Cardiac muscle cell (in vitro differentiated cells and primary cell): ENCODE data around the gene SOX6. TPM values are rescaled to one million over a fixed set of nuclear protein-coding genes. Genes with fewer than 3 reads are reported as not detected.

Experiments
- DNase-seq, 2 donors: peaks; one replicate each; pipeline versions ENCODE4 v3.0.0 to v3.0.0-alpha.2; 2010 to 2017; ENCODE audit warnings: low read depth in 1 of 2, low spot score in 1 of 2
- H3K27ac ChIP-seq: fragments of 200-600 bp; sonication (generic); 2 replicates; pipeline ENCODE4 v1.5.1; 2016
- H3K27me3 ChIP-seq: fragments of 200-600 bp; sonication (generic); 2 replicates; pipeline ENCODE4 v1.6.0; 2016; ENCODE audit warnings: control low read depth
- H3K36me3 ChIP-seq: fragments of 200-600 bp; sonication (generic); 2 replicates; pipeline ENCODE4 v1.5.1; 2016; ENCODE audit warnings: control low read depth
- H3K4me1 ChIP-seq: fragments of 200-600 bp; sonication (generic); 2 replicates; pipeline ENCODE4 v1.8.1; 2017; ENCODE audit warnings: low read depth, mild to moderate bottlenecking, mixed run types
- H3K4me3 ChIP-seq: fragments of 200-600 bp; sonication (generic); 2 replicates; pipeline ENCODE4 v1.5.1; 2016; ENCODE audit warnings: mild to moderate bottlenecking
- H3K9me3 ChIP-seq: fragments of 200-600 bp; sonication (generic); 2 replicates; pipeline ENCODE4 v1.5.1; 2017; ENCODE audit warnings: low read depth, mild to moderate bottlenecking, control low read depth
- CTCF ChIP-seq: IDR thresholded peaks from 2 replicates; pipeline ENCODE4 v1.5.1; 2012; ENCODE audit warnings: low read depth, mild to moderate bottlenecking, low read length
- polyA plus RNA-seq: library from polyadenylated mRNA; unstranded; fragments of >200 nt; fragmentation: Nextera tagmentation; extraction: Ambion mirVana; gene quantifications from 2 replicates; pipeline ENCODE4 v1.2.1, GENCODE V29; 2016
- total RNA-seq: library from RNA; depleted of rRNA; stranded (reverse); fragments of >200 nt; gene quantifications from 2 replicates; pipeline ENCODE4 v1.2.3, GENCODE V29; 2016

Gene SOX6
- total and polyA plus RNA-seq, 2 experiments from 2014 or later, result 7.0 to 9.6 TPM

- Histone ChIP-seq H3K9me3 (no peaks in the 10 kb centered on the region), H3K27ac (no peak overlapping the region), H3K27me3 (peaks cover 4% of the 10 kb centered on the region), H3K4me3 (no peak overlapping the region), H3K4me1 (no peaks in the 10 kb centered on the region), H3K36me3 (no peaks in the 10 kb centered on the region)
- TF ChIP-seq CTCF, result no peak
- peak in 1 of 2 donors; percentile 58 for DNase-seq
Observed at GRCh38 chr11:15976433-15977045, 379.8 kb downstream of the SOX6 start.

DNA sequence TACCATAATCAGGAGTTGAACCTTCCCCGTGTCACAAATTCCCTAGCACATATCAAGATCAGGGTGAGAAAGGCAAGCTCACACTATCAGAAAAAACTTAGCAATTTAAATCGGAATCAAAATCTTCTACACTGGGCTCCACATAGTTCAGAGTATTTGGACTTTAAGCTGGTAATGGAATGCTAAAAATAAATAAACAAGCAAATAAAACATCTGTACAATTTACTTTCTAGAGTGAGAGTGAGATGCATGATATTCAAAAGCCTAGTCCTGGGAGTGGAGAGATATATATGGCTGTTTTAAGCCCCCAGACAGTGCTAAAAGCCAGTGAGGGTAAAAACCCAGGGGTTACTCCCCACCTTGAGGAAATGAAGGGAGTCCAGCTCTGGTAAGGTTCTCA, 380.6 kb downstream of the SOX6 start:
- no peak for TF ChIP-seq CTCF
- H3K36me3 ChIP-seq, result no peaks in the 10 kb centered on the region
- no peaks in the 10 kb centered on the region for H3K4me1 ChIP-seq

DNA sequence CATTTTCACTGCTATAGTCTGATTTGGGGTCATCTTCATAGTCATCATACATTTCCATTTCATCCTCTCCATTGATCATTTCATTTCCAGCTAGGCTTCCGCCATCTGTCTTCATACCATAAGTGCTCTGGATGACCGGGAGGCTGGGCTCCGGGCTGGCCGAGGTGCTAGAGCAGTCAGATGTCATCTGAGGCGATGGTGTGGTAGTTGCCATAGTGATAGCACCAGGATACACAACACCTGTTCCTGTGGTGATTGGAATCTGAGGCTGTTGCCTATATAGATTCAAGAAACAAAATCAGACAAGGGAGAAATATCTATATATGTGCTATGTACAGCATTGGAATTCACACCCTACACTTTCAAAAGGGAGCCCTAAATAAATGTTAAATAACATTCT, 383.5 kb downstream of the SOX6 start:
- no peak overlapping the region for H3K27ac ChIP-seq
- no peaks in the 10 kb centered on the region for H3K27me3 ChIP-seq
- no peak overlapping the region for H3K4me3 ChIP-seq
- H3K9me3 ChIP-seq, result no peaks in the 10 kb centered on the region
- no peak for TF ChIP-seq CTCF
- DNase-seq, result no peak
- peaks cover 18% of the 10 kb centered on the region for H3K4me1 ChIP-seq
- H3K36me3 ChIP-seq, result no peaks in the 10 kb centered on the region

More for the DNA sequence above, 380.6 kb downstream of the SOX6 start:
- H3K4me3 ChIP-seq, result no peak overlapping the region
- H3K9me3 ChIP-seq, result no peaks in the 10 kb centered on the region
- no peak for DNase-seq
- no peak overlapping the region for H3K27ac ChIP-seq
- peaks cover 3% of the 10 kb centered on the region for H3K27me3 ChIP-seq

- H3K36me3 ChIP-seq, result no peaks in the 10 kb centered on the region
- no peak overlapping the region for H3K4me3 ChIP-seq
- H3K4me1 ChIP-seq, result peaks cover 18% of the 10 kb centered on the region
- no peaks in the 10 kb centered on the region for H3K27me3 ChIP-seq
- no peak for DNase-seq
- no peaks in the 10 kb centered on the region for H3K9me3 ChIP-seq
- TF ChIP-seq CTCF, result no peak
- H3K27ac ChIP-seq, result no peak overlapping the region
Observed at GRCh38 chr11:15971215-15971546, 385.2 kb downstream of the SOX6 start.

DNA sequence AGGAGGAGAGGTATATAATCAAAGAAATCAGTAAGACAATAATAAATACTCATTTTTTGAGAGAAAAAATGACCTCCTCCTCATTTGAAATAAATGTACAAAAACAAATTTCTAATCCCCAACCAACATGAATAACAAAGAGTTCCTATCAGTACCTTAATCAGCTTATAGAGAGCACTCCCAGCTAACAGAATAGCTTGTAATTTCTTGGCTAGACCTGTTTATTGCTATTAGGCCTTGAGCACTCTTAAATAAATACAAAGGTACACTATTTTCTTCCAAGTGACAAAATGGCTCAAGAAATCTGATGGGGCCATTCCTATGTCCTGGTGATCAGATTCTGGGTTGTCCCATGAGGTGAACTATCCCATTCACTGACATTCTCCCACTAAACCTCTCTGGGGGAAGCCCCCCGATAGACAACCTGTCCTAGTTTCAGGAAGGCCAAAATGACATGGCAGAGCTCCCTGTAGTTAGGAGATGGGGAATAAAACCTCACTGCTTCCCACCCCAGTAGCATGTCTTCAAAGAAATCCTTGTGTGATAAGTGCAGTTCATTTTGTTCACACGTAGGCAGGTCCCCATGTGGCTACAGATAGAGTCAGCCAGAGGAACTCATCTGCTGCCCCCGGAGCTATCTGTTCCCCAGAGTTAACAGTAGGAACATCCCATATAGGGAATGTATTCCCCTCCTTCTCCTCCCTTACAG, 385.7 kb downstream of the SOX6 start:
- no peaks in the 10 kb centered on the region for H3K36me3 ChIP-seq
- no peak for DNase-seq
- TF ChIP-seq CTCF, result no peak
- no peak overlapping the region for H3K27ac ChIP-seq
- peaks cover 22% of the 10 kb centered on the region for H3K4me1 ChIP-seq
- H3K9me3 ChIP-seq, result no peaks in the 10 kb centered on the region
- no peaks in the 10 kb centered on the region for H3K27me3 ChIP-seq
- H3K4me3 ChIP-seq, result no peak overlapping the region
